Activated gamma-delta T cell (primary cell): ENCODE measurements around the gene NCDN.
"Not testable (repeated sequence)": the region's sequence is repeated elsewhere in the genome, so short reads cannot be mapped to it uniquely, and the experiment has no call there.

ENCODE experiments used
- DNase-seq: peaks from one replicate; lab custom pipeline; 2025; lab: John Stamatoyannopoulos, UW

Gene NCDN

GRCh38 chr1:35569936-35570335, 12.3 kb downstream of the NCDN start:
- no peak for DNase-seq

DNA sequence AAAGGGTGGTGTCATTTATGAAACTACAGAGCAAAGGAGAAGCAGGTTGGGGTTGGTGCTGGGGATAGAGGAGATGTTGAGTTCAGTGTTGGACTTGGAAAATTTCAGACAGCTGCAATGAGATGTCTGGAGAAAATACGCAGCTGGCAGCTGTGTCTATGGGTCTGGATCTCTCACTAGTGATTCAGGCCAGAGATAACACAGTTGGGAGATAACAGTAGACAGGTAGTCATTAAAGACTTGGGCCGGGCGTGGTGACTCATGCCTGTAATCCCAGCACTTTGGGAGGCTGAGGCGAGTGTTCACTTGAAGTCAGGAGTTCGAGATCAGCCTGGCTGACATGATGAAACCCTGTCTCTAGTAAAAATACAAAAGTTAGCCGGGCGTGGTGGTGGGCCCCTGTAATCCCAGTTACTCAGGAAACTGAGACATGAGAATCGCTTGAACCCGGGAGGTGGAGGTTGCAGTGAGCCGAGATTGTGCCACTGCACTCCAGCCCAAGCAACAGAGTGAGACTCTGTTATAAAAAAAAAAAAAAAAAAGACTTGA, 13.1 kb downstream of the NCDN start:
- DNase-seq = no peak

DNA sequence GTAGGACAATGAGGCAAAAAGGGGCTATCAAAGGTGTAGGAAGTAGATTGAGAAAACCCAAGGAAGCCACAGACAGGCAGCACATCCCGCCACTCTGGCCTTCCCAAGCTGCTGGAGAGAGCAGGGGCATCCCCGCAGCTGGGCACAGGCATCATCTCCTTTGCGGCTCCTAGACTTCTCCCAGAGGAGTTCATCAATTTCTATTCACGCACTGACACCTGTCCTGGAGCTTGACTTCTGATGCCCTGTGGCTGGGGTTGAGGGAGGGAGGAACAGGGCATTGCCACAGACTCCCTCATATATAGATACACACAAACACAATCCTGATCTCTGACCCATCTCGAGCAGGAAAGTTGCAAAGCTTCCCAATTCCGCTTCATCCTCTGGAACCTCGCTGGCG, 13.7 kb downstream of the NCDN start:
- no peak for DNase-seq

DNA sequence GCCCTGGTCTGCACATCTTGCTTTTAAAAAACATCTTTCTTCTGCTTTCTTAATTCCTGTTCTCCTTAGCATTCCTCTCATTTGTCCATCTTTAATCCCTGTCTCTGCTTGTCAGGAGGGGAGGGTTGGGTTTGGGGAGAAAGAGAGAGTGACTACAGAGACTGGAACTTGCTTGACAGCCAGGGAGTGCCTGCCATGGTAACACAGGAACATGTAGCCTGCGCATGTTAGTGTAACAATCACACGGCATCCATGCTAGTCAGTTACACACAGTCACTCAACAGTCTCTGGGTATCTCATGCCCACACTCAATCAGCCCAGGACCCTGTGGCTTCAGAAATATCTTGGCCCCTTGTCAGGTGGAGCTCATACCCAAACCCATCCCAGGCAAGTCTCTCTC, 14.7 kb downstream of the NCDN start:
- no peak for DNase-seq

GRCh38 chr1:35573198-35574124, 15.9 kb downstream of the NCDN start, which contains the start of gene TFAP2E:
Gene TFAP2E, plus strand, starts transcription at chr1:35573314. Its CDS starts 264 bp downstream, at chr1:35573578.
- no peak for DNase-seq

DNA sequence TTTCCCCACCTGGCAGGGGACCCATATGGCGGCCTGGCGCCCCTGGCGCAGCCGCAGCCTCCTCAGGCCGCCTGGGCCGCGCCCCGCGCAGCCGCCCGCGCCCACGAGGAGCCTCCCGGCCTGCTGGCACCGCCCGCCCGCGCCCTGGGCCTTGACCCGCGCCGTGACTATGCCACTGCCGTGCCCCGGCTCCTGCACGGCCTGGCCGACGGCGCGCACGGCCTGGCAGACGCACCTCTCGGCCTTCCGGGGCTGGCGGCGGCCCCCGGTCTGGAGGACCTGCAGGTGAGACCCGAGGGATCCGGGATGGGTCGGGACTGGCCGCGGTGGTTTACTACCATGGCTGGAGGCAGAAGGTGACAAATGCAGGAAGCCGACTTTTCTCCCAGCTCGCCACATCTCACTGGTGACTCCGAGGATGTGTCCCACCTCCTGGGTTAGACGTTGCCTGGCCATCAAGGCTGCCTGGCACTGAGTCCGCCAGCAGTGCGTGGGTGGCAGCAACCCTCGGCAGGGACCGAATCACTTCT, 16.6 kb downstream of the NCDN start:
- DNase-seq = no peak

- no peak for DNase-seq
These were observed 17.2 kb downstream of the NCDN start for GRCh38 chr1:35574655-35575415.

DNA sequence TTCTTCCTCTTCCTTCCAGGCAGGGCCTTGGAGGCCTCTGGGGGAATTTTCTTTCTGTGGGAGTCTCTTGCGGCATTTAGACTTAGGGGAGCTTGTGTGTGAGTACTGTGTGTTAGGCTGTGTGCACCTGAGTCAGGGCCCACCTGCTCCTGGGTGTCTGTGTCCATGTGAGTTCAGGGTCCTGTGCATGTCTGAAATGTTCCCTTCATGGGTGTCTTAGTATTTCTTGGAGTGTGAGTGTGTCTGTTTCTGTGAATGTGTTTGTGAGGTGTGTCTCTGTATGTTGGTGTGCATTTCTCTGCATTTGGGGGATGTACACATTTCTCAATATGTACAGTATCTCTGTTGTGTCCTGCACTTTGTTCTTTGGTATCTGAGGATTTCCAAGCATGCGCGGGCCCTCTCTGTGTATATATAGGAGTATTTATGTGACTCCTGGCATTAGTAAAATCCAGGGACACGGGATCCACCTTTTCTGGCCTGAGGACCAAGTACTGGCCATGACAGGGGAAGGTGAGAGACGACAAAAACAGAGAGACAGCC, 17.9 kb downstream of the NCDN start:
- no peak for DNase-seq

DNA sequence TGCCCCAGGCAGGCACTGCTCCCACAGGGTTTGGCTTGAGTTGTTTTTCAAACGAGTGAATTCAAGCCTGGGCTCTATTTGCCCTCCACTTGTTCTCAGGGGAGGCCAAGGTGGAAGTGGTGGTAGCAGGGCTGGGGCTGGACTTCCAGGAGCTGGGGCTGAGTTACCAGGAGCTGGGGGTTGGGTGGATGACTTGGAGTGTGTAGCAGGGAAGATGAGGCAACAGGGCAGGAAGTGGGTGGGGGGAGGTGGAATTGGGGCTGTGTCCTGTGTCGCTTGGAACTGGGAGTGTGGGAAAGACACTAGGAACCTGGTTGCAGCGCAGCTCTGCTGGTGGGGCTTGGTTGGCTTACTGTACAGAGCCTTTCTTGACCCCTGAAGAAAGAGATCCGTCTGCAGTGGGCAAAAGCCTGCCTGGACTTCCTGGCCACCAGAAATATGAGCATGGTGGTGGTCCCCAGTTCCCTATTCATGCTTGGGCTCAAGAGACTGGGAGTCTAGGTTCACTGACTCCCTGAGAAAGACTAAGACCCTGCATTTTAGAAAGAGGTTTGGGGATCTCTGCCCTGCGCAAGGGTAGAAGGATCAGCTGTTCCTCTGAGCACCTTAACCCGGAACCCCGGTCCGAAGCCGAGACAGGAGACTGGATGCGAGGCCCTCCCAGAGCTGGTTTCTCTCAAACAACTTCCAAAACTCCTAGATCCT, 18.6 kb downstream of the NCDN start:
- DNase-seq = no peak

DNA sequence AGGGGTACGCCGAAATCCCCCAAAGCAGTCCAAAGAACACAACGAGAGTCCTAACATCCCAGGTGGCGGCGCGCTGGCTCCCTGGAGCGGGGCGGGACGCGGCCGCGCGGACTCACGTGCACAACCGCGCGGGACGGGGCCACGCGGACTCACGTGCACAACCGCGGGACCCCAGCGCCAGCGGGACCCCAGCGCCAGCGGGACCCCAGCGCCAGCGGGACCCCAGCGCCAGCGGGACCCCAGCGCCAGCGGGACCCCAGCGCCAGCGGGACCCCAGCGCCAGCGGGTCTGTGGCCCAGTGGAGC, 19.1 kb downstream of the NCDN start:
- not testable (repeated sequence) for DNase-seq

GRCh38 chr1:35577071-35577998, 19.7 kb downstream of the NCDN start:
- DNase-seq = peak; percentile 49

- DNase-seq = no peak
These were observed 23.4 kb downstream of the NCDN start for GRCh38 chr1:35580949-35581388.

GRCh38 chr1:35581621-35582020, 24.0 kb downstream of the NCDN start:
- DNase-seq = not testable (repeated sequence)

DNA sequence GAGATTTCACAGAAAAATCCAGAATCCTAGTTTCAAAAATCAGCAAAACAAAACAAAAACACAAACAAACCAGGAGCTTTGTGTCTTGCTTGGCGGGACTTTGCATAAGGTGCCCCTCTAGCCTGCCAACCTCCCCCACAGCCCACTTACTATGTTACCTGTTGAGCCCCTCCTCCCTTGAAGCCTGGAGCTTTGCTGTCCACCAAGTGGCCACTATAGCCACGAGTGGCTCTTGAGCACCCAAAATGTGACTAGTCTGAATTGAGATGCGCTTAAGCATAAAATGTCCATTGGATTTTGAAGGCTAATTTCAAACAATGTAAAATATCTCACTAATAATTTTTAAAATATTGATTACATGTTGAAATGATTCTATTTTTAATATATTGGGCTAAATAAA, 27.7 kb downstream of the NCDN start:
- no peak for DNase-seq

GRCh38 chr1:35585805-35586204, 28.2 kb downstream of the NCDN start:
- not testable (repeated sequence) for DNase-seq

DNA sequence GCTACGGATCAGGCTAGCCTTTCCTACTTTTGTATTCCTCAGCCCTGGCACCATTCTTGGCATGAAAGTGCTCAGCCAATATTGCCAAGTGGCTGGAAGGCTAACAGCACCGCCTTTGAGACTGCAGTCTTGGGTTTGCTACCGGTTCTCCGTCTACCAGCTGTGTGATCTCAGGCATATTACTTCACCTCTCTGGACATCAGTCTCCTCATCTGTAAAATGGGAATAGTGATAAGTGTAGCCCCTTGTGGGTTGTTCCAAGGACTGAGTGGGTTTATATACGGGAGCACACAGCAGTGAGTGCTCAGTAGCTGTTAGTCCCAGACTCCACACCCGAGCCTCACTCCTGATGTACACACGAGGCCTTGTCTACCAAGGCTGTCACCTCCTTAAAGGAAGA, 29.2 kb downstream of the NCDN start:
- no peak for DNase-seq

GRCh38 chr1:35587736-35588135, 30.1 kb downstream of the NCDN start:
- no peak for DNase-seq

DNA sequence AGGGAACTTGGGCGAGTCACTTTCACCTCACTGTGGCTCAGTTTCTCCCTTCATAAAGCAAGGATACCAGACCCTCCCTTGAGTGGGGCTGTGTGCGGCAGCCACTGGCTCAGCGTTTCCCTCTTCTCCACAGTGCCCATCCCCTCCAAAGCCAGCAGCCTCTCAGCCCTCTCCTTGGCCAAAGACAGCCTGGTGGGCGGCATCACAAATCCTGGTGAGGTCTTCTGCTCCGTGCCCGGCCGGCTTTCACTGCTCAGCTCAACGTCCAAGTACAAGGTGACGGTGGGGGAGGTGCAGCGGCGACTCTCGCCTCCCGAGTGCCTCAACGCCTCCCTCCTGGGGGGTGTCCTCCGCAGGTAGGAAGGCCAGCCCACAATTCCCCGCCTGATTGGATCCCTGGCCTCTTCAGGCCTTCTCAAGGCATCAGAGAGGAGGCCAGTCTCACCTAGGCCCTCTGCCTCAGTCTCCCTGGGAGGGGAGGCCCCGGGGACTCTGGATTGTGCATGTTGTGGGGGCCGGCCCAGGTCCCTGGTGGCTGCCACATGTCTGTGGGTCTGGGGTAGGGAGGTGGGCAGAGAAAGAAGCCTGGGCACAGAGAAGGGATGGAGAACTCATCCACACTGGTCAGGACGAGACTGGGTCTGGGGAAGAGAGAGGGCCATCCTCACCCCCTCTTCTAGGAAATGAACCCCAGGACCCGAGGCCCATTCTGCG, 30.8 kb downstream of the NCDN start:
- no peak for DNase-seq

DNA sequence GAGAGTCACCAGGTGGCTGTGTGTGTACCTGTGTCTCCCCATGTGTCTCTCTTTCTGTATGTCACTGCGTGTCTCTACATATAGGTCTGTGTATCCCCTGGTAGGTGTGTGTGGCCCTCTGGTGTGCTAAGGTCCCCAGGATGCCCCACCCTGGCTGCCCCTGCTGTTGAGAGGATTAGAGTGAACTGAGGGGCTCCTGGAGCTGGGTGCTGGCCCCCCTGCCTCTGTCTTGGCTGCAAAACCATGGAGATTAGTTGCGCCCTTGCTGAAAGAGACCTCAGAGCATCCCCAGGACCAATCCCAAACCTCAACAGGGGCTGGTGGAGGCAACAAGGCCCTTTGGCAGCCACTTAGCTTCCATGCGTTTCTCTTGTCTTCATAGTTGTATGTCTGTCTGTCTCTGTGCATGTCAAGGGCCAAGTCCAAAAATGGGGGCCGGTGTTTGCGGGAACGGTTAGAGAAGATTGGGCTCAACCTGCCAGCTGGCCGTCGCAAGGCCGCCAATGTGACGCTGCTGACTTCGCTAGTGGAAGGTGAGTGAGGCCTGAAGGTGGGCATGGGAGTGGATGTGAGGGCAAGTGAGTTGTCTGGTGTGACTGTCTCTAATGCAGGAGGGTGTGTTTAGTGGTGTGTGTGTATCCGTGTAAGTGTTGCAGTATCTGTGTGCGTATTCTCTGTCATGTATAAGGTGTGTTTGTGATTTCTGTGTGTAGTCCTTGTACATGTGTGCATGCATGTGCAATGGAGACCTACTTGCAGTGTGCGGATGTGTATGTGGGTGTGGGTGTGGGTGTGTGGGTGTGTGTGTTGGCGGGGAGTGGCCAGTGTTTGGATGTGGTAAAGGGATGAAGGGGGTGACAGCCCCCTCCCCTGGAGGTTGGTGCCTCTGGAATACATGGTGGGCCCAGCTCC, 32.2 kb downstream of the NCDN start:
- no peak for DNase-seq
